GM03348 (cell line): Measurements from ENCODE around the gene GOLT1A.

Experiments used
- DNase-seq: peaks from one replicate; pipeline ENCODE4 v3.0.0; 2012; ENCODE audit warnings: low spot score

GOLT1A gene

GRCh38 chr1:204154568-204155255, 59.1 kb downstream of the GOLT1A start:
- no peak for DNase-seq

- no peak for DNase-seq
These were observed 60.1 kb downstream of the GOLT1A start for GRCh38 chr1:204153667-204154066.

- no peak for DNase-seq
These were observed 61.3 kb downstream of the GOLT1A start for GRCh38 chr1:204152310-204153044.

GRCh38 chr1:204151552-204152309, 62.1 kb downstream of the GOLT1A start, which contains the start of gene ETNK2:
Gene ETNK2 (minus strand): TSS chr1:204152044. CDS start chr1:204151852, 192 bp downstream.
- peak; percentile 76 for DNase-seq

GRCh38 chr1:204150702-204151551, 62.9 kb downstream of the GOLT1A start:
- no peak for DNase-seq

- DNase-seq = no peak
These were observed 63.9 kb downstream of the GOLT1A start for GRCh38 chr1:204149635-204150565.

- no peak for DNase-seq
These were observed 64.7 kb downstream of the GOLT1A start for GRCh38 chr1:204149107-204149506.
